PC-9 (cell line): ENCODE measurements around the gene DOCK4.

Experiments
- CTCF ChIP-seq: fragments of 200-600 bp; sonication (generic); conservative IDR thresholded peaks from 2 replicates; pipeline ENCODE4 v1.6.1; 2017; ENCODE audit warnings: mixed run types, antibody characterized with exemption, mild to moderate bottlenecking, moderate library complexity
- EZH2 ChIP-seq: fragments of 200-600 bp; sonication (generic); IDR thresholded peaks from 2 replicates; pipeline ENCODE4 v1.8.0; 2017; ENCODE audit warnings: antibody characterized with exemption, low read depth

GRCh38 chr7:112213735-112214134 is 7.5 kb upstream of the DOCK4 start:
- TF ChIP-seq CTCF = no peak
- no peak for TF ChIP-seq EZH2
